Omental fat pad (tissue), 4 donors: Measurements from ENCODE around the gene CDK12. TPM values are rescaled to one million over a fixed set of nuclear protein-coding genes. Genes with fewer than 3 reads are reported as not detected.

Source experiments
- ATAC-seq: fragments of 150-250 bp; one replicate; pipeline ENCODE4 v1.9.1; 2016; ENCODE audit warnings: mild to moderate bottlenecking, moderate library complexity; ENCODE audit not compliant: low FRiP score
- DNase-seq: peaks from one replicate; pipeline ENCODE4 v3.0.0-alpha.2; 2019; ENCODE audit warnings: low spot score
- CTCF ChIP-seq, 3 donors: fragments of 450-650 bp; IDR thresholded peaks; one replicate each; pipeline ENCODE4 v1.5.1; 2016 to 2017; ENCODE audit warnings: antibody characterized with exemption in 3 of 3, mild to moderate bottlenecking in 3 of 3, moderate library complexity in 2 of 3
- total RNA-seq, 4 donors: library from RNA; depleted of rRNA; stranded (reverse); fragments of >200 nt; gene quantifications; one replicate each; pipeline ENCODE4 v1.1.0, GENCODE V29; 2016

Gene CDK12
- total RNA-seq, 4 donors from 2014 or later, result 25.7 to 49.2 (median 38.1) TPM

GRCh38 chr17:39562976-39563375, 101.7 kb downstream of the CDK12 start:
- TF ChIP-seq CTCF (IDR thresholded peaks at IDR 0.05), result no peak
- no peak for ATAC-seq
- DNase-seq, result no peak

- no peak for TF ChIP-seq CTCF (IDR thresholded peaks at IDR 0.05)
- no peak for DNase-seq
- ATAC-seq, result no peak
Measured at GRCh38 chr17:39563476-39563875, 102.2 kb downstream of the CDK12 start.

GRCh38 chr17:39564211-39564848, 103.0 kb downstream of the CDK12 start:
- TF ChIP-seq CTCF (IDR thresholded peaks at IDR 0.05), result no peak
- DNase-seq (no peak), ATAC-seq (no peak)

- ATAC-seq (no peak), DNase-seq (no peak)
- no peak for TF ChIP-seq CTCF (IDR thresholded peaks at IDR 0.05)
Measured at GRCh38 chr17:39566094-39566850, 105.0 kb downstream of the CDK12 start.

- ATAC-seq (no peak), DNase-seq (no peak)
- TF ChIP-seq CTCF (IDR thresholded peaks at IDR 0.05), result no peak
Measured at GRCh38 chr17:39568702-39569101, 107.4 kb downstream of the CDK12 start.

GRCh38 chr17:39569126-39569525, 107.8 kb downstream of the CDK12 start:
- ATAC-seq (no peak), DNase-seq (no peak)
- TF ChIP-seq CTCF (IDR thresholded peaks at IDR 0.05), result no peak

GRCh38 chr17:39572121-39572520, 110.8 kb downstream of the CDK12 start:
- ATAC-seq (no peak), DNase-seq (no peak)
- TF ChIP-seq CTCF (IDR thresholded peaks at IDR 0.05), result no peak
